D341Med (cell line): Measurements from ENCODE around the gene KRABD2.
A peak's percentile ranks its signal among the peaks of the same experiment; 100 is the strongest.
"Not testable (repeated sequence)": the region's sequence is repeated elsewhere in the genome, so short reads cannot be mapped to it uniquely, and the experiment has no call there.

Source experiments
- DNase-seq: peaks from one replicate; pipeline ENCODE4 v3.0.0; 2012; ENCODE audit warnings: low spot score

KRABD2 gene

DNA sequence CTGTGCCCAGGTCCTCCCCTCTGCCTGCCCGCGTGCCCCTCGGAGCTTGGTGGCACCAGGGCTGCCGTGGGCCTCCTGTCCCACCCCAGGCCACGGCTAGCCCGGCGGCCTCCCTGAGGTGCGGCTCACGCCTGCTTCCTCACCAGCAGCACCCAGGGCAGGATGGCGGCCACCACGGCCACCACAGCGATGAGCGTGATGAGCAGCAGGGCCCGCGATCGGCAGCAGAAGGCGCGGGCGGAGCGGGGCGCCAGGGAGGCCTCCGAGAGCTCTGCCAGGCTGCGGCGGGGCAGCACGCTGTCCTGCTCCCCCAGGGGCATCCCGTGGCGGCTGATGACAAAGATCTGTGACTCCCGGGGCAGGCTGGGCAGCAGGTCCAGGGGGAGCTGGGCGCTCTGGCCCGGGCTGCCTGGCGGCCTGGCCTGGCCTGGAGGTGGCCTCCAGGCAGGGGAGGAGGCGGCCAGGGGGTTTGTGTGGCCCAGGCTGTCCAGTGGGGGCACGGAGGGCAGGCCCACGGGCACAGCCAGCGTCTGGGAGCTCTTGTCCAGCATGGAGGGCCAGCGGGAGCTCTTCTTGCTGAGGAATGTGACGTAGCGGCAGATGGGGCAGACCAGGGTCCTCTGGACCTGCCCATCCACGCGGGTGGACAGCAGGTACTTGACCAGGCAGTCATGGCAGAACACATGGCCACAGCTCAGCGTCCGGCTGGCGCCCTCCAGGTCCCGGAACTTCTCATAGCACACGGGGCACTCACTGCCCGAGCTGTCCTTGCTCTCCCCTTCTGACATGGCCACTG lies 16.4 kb upstream of the KRABD2 start:
- no peak for DNase-seq

DNA sequence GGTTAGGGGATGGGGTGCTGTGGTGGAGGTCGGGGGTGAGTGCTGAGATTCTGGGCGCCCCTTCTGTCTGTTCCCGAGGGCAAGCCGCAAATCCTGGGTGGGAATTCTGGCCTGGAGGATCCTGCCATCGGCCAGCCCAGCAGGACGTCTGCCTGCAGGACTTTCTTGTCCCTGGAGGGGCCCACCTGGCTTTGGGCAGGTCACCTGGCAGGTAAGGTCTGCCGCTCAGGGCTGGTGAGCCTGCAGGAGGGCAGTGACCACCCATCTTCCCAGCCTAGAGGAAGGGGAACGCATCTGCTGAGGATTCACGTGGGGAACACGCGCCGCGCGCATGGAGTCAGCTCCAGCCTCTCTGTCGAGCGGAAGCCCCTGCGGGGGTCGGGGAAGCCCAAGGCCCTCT lies 15.8 kb upstream of the KRABD2 start:
- DNase-seq: no peak

DNA sequence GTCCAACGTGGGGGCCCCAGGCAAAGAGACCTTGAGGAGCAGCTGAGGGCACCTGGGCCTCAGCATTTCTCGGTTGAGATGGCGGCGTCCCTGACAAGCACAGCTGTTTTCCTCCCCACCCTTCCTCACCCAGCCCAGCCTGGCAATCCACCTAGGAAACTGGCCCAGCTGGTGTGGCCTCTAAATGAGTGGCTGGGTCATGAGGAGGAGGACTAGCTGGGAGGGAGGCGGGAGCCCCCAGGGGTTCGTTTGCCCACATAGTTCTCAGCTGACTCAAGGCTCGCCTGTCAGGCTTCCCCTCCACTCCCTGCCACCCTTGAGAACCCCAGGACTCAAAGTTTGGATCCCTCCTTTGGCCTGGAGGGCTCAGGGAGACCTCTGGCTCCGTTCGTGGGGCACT lies 15.2 kb upstream of the KRABD2 start:
- DNase-seq: no peak

DNA sequence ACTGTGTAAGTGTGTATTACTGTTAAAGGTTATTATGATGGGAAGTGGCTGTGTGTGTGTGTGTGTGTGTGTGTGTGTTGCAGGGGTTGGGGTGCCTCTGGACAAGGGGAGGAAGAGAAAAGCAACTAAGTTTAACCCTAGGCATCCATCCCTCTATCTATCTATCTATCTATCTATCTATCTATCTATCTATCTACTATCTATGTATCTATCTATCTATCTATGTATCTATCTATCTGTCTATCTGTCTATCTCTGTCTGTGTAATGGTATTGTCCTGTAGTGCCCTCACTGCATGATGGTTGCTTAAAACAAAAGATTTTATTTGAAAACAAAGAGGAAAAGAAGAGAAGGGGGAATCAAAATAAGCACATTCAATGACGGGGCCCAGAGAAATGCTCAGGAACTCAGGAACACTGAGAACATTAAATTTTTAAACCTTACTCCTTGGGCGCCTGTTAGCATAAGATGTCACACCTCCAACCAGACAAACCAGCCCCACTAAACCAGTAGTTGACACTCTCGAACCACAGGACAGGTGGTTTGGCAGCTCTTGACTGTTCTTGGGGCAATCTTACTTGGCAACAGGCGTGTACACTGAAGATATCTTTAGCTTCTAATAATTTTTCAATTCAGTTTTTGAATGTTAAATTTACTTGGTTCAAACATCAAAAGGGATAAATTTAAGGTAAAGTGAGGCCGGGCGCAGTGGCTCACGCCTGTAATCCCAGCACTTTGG lies 11.6 kb upstream of the KRABD2 start:
- DNase-seq: no peak

DNA sequence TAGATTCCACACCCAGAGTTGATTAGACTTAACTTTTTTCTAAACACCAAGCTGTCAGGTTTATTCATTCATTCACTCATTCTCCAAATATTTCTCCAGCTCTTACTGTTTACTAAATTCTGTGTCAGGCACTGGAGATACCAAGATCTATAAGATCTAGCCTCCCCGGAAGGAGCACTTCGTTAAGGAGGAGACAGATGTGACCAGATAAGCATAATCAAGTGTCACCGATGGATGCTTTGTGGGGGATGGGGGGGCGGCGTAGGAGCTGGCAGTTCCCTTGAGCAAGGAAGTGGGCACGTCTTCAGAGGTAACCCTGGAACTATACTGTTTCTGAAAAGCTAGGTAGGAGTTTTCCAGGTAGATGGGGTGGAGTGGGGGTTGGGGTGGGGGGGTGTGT lies 10.3 kb upstream of the KRABD2 start:
- no peak for DNase-seq

DNA sequence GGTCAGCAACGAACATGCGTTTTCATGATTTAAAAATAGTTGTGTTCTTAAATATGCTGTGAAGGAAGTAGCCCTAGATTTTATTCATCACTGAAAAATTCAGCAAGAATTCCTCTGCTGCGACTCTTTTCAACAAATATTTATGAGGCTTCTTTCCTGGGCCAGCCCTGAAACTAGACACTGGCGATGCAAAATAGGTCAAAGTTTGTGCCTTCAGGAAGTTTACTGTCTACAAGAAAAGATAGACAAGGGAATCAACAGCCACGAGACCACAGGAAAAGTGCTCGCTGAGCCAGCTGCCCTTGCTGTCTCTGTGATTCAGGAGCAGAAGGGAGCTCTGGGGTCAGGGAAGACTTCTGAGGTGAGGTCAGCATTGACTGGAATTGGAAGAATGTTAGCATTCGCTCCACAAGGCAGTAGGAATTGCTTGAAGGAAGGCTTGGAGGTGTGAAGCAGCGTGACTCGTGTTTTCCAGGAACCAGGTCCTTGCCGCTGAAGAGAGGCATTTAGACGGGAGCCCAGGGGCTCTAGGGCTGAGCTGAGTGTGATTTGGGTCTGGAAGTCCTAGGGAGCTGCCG lies 8.4 kb upstream of the KRABD2 start:
- DNase-seq: no peak

DNA sequence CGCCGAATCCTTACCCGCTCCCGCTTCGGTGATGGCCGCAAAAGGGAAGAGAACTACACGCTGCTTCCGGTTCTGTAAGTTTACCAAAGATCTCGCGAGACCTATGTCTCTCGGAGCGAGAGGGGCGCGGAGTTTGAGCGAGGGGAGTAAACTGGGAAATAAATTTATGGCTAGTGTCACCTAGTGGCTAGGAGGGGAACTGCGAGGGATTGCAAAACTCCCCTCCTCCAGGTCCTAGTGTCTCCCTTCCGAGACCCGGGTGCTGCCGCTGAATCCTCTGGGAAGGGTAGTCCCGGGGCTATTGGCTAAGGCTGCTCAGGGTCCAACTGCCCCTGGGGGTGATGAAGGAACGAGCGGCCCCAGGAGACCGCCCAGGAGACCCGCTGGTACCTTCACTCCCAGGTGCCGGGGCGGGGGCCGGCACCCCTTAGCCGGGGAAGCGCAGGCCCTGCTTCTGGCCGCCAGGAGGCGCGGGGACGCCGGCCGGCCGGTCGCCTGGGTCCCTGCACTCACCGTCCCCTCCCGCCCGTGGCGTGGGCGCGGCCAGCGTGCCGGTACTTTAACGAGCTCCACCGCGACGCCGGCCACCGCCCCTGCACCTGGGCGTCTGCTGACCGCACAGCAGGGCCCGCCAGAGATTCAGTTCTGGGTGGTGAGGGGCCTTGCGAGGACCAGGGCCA lies 6.8 kb upstream of the KRABD2 start, which contains the start of gene RPL26:
RPL26 (minus strand) TSS at position 51 of the 680 bp plus-strand sequence. CDS start 883 bp downstream, outside the sequence.
- DNase-seq: peak; percentile 85

DNA sequence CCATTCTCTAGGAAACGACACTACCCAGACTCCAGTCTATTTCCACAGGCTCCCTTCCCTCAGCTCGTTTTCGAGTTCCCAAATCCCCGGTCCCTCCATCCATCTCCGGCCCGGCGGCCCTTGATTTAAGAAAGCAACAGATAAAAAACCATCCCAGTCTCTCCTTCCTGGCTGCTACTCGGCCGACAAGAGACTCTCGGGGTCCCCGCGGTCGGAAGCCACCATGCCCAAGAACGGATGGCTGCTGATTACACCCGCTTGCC lies 6.3 kb upstream of the KRABD2 start:
- DNase-seq: no peak

DNA sequence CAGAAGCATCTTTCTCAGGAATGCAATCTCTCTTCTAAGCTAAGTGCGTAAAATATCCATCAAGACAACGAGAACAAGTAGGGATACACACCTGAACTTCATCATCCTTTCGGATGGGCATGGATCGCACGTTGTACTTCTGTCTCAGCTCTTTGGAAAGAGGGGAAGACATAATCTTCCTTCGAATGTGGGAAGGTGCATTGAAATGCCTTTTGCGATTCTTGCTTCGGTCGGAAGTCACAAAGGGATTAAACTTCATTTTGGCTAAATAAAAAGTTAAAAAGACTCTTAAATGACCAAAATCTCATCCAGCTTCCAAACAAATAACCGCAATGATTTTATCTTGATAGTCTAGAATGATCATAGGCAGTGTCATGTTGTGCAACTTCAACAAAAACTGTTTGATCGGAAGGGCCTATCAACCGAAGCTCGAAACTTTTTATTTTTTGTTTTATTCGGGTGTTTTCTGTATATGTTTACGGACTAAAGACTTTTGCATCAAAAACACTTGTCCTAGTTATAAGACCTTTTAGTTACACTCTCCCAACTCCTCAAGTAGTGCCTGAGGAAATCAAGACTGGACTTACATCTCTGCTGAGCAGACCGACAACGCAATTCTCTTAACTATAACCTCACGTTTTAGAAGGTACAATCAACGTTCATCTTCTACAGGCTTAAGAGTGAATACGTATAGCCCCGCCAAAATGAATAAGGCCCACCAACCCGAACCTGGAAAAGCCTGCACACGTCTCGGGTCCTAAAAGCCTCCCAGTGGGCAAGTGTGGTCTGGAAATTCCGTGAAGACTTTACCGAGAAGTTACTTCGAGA lies 5.8 kb upstream of the KRABD2 start:
- DNase-seq: no peak

DNA sequence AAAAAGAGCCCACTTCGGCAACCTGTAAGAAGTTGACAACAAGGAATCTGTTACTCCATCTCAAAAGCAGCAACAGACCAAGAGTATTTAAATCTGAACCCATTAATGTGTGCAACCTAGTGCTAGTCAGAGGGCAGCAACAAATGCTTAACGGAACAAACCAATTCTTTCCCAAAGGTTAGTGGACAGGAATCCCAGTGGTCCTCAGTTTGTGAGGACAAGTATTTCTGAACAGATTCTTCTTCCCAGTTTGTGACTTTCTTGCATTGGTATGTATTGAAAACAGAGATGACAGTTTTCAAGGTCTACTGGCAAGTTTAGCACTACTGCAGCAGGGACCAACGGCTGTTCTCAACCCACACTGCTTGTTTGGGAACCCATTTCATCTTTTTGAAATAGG lies 3.5 kb upstream of the KRABD2 start:
- no peak for DNase-seq

DNA sequence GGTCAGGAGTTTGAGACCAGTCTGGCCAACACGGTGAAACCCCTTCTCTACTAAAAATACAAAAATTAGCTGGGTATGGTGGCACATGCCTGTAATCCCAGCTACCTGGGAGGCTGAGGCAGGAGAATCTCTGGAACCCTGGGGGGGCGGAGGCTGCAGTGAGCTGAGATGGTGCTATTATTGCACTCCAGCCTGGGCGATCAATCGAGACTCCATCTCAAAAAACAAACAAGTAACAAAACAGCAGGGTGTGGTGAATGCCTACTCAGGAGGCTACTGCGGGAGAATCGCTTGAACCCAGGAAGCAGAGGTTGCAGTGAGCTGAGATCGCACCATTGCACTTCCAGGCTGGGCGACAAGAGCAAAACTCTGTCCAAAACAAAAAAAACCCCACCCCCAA lies 1.6 kb upstream of the KRABD2 start:
- not testable (repeated sequence) for DNase-seq

DNA sequence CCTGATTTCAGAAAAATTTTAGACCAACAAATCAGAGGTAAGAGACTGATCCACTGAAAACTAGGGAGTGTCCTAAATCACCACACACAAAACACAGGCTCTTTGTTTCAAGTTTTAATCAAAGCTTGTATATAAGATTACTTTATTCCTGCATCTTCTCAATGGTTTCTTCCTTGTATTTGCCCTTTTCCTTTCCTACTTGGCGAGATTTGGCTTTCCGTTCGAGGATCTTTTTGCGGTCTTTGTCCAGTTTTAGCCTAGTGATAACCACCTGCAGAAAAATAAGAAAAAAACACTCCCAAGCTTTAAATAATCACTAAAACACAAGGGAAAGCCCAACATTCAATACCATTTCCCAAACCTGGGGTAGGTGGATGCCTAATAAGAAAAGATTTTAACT lies 918 bp upstream of the KRABD2 start:
- no peak for DNase-seq

DNA sequence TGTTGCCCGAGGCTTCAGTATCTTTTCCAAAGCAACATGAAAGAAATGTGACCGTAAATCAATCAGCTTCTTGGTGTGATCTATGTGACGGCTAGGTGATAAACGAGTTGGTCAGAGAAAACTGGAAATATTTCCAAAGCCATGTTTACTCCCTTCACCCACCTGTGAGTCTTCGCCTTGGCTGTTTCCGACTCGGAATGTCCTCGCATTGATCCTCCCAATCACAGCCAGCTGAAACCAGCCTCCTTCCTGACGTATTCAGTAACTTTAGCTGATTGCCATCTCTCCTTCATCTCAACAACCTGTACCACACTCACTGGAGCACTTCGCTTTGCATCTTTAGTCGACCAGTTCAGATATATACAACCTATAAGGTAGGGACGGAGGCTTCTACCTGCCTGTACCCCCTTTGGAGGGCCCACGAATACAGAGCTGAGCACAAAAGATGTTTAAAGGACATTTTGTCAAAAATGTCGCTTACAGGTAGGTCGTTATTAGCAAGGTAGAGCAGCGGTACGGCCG lies 705 bp downstream of the KRABD2 start:
- no peak for DNase-seq

DNA sequence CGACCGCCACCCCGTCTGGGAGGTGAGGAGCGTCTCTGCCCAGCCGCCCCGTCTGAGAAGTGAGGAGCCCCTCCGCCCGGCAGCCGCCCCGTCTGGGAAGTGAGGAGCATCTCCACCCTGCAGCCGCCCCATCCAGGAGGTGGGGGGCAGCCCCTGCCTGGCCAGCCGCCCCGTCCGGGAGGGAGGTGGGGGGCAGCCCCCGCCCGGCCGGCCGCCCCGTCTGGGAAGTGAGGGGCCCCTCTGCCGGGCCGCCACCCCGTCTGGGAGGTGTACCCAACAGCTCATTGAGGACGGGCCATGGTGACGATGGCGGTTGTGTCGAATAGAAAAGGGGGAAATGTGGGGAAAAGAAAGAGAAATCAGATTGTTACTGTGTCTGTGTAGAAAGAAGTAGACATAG lies 2.6 kb downstream of the KRABD2 start:
- not testable (repeated sequence) for DNase-seq

DNA sequence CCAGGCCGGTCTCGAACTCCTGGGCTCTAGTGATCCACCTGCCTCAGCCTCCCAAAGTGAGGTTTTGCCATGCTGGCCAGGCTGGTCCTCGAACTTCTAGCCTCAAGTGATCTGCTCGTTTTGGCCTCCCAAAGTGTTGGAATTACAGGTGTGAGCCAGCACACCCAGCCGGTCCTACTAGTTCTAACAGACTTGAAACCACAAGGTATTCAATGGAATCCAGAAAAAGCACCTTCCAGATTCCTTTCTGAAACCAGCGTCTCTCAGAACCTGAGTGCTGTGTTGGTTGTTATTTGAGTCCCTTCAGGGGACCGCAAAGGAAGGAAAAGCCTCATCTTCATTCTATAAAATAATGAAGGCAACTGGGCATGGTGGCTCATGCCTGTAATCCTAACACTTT lies 4.1 kb downstream of the KRABD2 start:
- DNase-seq: no peak

DNA sequence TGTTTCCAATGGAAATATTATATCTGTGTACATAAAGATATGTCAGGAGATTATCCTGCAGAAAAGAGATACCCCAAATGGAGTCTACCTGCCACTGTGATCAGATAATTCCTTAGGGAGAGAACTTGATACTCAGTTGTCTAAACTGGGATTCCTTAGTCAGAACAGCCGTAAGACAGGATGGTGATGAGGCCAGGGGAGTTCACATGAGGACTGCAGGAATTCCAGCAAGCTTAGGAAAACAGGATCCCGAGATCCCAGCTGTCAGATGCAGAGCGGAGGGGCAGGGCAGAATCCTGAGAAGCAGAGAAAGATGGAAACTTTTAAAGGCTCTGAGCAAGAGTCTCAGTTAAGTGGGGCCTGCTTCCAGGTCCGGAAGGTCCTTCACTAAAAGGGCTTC lies 4.7 kb downstream of the KRABD2 start:
- no peak for DNase-seq

DNA sequence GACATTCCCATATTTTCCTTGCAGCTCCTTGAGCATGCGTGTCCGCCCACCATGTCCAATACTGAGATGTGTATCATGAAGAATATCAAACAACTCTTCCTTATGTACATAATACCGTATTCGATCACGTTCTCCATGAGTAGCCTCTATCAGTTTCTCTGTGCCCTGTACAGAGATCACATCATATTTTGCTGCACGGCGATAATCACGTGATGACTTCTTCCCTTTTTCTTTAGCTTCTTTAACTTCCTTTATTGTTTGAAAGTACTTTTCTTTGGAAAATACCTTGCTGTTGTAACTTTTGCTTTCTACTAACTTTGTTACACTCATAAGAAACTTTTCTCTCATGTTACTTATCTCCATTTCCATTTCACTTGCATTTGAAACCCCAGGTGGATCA lies 6.6 kb downstream of the KRABD2 start:
- DNase-seq: no peak

DNA sequence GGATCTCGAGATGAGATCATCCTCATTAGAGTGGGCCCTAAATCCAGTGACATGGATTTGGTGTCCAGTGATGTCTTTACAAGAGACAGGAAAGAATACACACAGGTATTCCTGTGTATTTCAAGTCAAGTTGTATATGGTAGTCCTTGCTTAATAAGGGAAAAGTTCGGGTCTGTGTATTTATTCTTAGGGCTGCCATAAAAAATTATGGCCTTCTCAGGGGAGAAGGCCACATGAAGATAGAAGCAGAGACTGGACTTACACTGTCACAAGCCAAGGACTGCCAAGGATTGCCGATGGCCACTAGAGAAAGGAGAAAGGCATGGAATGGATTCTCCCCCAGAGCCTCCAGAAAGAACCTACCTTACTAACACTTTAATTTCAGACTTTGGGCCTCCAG lies 8.3 kb downstream of the KRABD2 start:
- DNase-seq: no peak

DNA sequence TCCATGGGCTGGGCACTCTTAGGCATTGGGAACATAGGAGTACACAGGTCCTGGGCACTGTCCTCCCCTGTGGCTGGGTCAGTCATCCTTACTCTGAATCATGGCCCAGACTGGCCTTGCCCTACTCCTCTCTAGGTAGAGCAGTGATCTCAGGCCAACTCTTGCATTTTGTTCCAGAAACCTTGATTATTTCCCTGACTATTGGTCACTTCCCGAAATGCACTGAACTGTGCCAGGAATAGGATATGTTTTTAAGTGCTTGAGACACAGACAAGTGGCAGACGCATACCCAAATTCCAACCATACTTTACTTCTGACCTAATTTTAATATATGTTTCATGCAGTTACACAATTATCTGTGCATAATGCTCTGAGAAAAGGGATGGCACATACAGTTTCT lies 10.3 kb downstream of the KRABD2 start:
- DNase-seq: no peak

DNA sequence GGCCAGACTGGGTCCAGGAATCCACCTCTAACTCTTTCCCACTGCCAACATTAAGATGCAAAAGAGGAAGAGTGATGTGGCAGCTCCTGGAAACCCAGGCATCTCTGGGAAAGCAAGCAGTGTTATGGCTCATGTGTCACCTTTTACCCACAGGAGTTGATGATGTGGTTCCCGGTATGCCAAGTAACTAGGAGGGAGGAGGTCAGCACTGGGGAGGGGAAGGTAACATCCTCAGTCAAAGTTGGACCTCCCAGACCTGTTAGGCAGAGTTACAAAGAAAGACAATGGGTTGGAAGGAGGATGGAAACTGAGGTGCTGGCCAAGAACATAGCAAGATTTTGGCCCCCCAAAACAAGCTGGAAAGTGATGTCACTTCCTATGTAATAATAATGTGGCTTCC lies 11.4 kb downstream of the KRABD2 start:
- DNase-seq: no peak

DNA sequence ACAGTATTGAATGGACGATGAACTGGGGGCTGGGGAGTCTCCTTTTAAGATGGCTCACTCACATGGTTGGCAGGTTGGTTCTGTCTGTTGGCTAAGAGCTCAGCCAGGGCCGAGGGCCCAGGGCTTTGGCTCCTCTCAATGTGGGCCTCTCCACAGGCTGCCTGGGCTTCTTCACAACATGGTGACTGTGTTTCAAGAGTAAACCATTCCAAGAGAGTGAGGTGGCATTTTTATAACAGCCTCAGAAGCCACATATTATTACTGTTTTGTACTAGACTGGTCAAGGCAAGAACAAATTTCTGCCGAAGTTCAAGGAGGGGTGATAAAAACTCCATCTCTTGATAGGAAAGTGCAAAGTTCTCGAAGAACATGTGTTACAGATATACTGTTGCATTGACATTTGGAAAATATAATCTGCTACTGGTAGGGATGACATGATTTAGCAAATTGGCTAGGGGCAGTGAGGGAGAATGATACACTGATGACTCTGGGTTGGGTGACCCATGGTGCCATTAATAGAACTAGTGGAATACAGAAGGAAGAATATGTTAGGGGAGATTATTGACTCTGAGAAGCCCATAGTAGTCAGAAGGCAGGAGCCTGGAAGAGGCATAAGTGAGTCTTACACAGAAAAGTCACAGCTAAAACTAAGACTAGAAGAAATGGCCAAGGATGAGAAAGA lies 13.7 kb downstream of the KRABD2 start:
- no peak for DNase-seq
